ENCODE measurements around the gene CILP2.

The CILP2 gene

GRCh38 chr19:19529783-19530422 lies 8.2 kb upstream of the CILP2 start:
- DNase-seq (ENCODE audit: low read depth in 2 of 2, low spot score in 1 of 2) = no peak

- DNase-seq (ENCODE audit: low read depth in 2 of 2, low spot score in 1 of 2) = no peak
Measured at GRCh38 chr19:19530423-19530804, 7.7 kb upstream of the CILP2 start.

- DNase-seq (ENCODE audit: low read depth in 2 of 2, low spot score in 1 of 2) = no peak
Measured at GRCh38 chr19:19530889-19531288, 7.2 kb upstream of the CILP2 start.

GRCh38 chr19:19531951-19532805 lies 5.9 kb upstream of the CILP2 start:
- peak; percentile 77 to 78 for DNase-seq (ENCODE audit: low read depth in 2 of 2, low spot score in 1 of 2)

- DNase-seq (ENCODE audit: low read depth in 2 of 2, low spot score in 1 of 2) = no peak
Measured at GRCh38 chr19:19532806-19533701, 5.0 kb upstream of the CILP2 start.

GRCh38 chr19:19533841-19534240 lies 4.2 kb upstream of the CILP2 start:
- DNase-seq (ENCODE audit: low read depth in 2 of 2, low spot score in 1 of 2) = no peak

GRCh38 chr19:19534556-19535265 lies 3.4 kb upstream of the CILP2 start:
- DNase-seq (ENCODE audit: low read depth in 2 of 2, low spot score in 1 of 2) = no peak

- no peak for DNase-seq (ENCODE audit: low read depth in 2 of 2, low spot score in 1 of 2)
Measured at GRCh38 chr19:19535311-19536191, 2.5 kb upstream of the CILP2 start.

- DNase-seq (ENCODE audit: low read depth in 2 of 2, low spot score in 1 of 2) = no peak
Measured at GRCh38 chr19:19537075-19538048, 703 bp upstream of the CILP2 start.

- DNase-seq (ENCODE audit: low read depth in 2 of 2, low spot score in 1 of 2) = no peak
Measured at GRCh38 chr19:19538785-19539166, 711 bp downstream of the CILP2 start.

GRCh38 chr19:19539698-19540063 lies 1.6 kb downstream of the CILP2 start:
- DNase-seq (ENCODE audit: low read depth in 2 of 2, low spot score in 1 of 2) = no peak

GRCh38 chr19:19540064-19540714 lies 2.1 kb downstream of the CILP2 start:
- DNase-seq (ENCODE audit: low read depth in 2 of 2, low spot score in 1 of 2) = peak in 1 of 2 donors; percentile 42

GRCh38 chr19:19540715-19541515 lies 2.9 kb downstream of the CILP2 start:
- DNase-seq (ENCODE audit: low read depth in 2 of 2, low spot score in 1 of 2) = peak; percentile 32 to 55

- no peak for DNase-seq (ENCODE audit: low read depth in 2 of 2, low spot score in 1 of 2)
Measured at GRCh38 chr19:19541616-19542015, 3.6 kb downstream of the CILP2 start.

GRCh38 chr19:19542507-19542906 lies 4.4 kb downstream of the CILP2 start:
- DNase-seq (ENCODE audit: low read depth in 2 of 2, low spot score in 1 of 2) = no peak

- no peak for DNase-seq (ENCODE audit: low read depth in 2 of 2, low spot score in 1 of 2)
Measured at GRCh38 chr19:19543101-19543500, 5.0 kb downstream of the CILP2 start.

GRCh38 chr19:19543640-19544039 lies 5.6 kb downstream of the CILP2 start:
- DNase-seq (ENCODE audit: low read depth in 2 of 2, low spot score in 1 of 2) = no peak

Measured in stimulated activated CD8-positive, alpha-beta memory T cell treated with anti-CD3 and anti-CD28 coated beads, Interleukin-4, amount 100 ng/mL, for 1 hour (primary cell).